ENCODE measurements around the gene APEX2.
A peak's percentile ranks its signal among the peaks of the same experiment; 100 is the strongest.
"Not testable (repeated sequence)": the region's sequence is repeated elsewhere in the genome, so short reads cannot be mapped to it uniquely, and the experiment has no call there.

The APEX2 gene

DNA sequence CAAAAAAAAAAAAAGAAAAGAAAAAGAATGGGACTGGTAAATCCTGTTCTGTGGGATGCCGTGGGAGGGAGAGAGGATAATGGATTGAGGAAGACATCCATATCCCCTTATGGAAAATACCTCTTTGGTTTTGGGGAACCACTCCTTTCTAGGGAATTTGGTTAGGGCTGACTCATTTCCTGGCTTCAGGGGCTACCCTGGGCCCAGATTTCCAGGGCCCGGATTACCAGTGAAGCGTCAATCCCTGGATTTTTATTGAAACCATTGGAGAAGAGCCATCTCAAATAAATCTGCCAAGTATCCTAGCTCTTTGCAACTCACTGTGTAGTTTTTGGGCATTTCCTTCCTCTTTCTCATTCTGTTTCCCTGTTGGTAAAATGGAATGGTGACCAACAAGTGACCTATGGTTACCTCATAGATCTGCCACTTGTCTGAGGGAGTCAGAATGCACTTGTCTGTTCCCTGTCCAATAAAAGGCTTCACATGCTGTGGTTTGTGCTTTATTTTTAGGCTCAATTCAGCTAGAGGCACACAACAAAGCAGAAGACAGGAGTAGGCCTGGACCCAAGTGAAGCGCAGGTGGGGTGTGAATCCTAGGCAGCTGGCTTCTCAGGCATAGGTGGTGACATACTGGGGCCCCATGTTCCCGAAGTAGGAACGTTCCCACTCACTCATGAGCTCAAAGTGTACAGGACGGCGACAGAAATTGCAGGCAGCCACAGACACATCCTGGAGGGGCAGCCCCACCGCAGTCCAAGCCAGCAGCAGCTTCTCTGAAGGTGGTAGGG lies 8.6 kb downstream of the APEX2 start:
- no peak for DNase-seq (ENCODE audit: low read depth in 3 of 3, low spot score in 1 of 3)

DNA sequence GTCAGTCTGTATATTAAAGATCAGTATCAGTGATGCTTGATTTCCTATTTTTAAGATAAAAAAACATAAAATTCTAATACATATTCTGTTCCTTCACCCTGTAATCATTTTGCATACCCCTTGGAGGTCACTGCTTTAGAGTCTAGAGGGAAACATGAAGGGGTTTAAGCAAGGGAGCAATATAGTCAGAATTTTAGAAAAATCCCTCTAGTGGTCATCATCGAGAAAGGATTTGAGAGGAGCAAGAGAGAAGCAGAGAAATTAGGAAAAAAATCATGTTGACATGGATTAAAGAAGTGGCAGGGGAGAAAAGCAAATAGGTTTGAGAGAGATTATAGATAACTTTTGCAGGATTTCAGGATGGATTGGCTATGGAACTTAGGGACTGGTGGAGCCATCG lies 11.1 kb downstream of the APEX2 start:
- DNase-seq (ENCODE audit: low read depth in 3 of 3, low spot score in 1 of 3), result no peak

DNA sequence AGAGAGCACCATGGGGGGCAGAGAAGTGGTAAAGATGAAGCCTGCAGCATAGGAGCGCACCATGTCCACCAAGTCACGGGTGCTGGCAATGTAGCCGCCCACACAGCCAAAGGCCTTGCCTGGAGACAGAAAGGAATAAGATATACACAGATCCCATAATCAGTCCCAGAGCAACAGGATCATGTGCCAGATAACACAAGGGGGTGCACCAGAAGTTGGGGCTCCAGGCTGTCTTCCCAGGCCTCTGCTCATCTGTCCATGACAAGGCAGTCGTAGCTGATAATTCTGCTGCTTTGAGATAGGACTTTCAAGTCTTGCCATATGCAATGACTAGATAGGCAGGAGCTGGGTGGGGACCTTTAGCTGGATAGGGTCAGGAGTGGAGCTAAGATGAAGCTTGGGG lies 14.7 kb downstream of the APEX2 start:
- no peak for DNase-seq (ENCODE audit: low read depth in 3 of 3, low spot score in 1 of 3)

DNA sequence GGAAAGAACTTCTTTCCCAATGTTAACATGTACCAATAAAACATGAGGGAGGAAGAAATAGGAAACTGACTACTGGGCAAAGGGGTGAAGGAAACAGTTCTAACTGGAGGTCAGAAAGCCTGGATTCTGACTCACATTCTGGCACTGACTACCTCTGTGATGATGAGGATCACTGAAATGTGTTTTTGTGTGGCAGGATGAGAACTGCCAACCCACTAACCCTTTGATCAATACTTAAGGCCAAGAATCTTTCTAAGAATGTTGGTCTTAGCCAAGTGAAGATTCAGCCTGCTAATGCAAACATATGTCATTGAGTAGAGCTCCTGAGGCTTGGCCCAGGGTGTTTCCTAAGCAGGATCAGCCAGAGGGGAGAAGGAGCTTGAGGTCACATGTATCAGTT lies 26.0 kb downstream of the APEX2 start:
- no peak for DNase-seq (ENCODE audit: low read depth in 3 of 3, low spot score in 1 of 3)

DNA sequence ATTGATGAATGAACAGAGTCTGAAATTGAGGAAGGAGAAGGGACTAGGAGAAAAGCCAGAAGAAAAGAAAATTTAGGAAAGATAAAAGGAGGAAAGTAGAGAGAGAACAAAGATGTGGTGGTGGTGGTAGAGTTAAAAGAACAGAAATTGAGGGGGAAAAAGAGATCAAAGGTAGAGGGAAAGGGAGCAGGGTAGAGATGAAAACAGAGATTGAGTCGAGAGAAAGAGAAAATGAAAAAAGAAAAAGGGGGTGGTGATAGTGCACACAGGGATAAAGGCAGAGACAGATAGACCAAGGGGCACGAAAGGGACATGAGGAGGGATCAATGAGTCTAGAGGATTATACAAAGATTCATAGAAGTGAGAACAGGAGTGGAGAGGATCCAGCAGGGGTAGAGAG lies 26.7 kb downstream of the APEX2 start:
- DNase-seq (ENCODE audit: low read depth in 3 of 3, low spot score in 1 of 3), result no peak

DNA sequence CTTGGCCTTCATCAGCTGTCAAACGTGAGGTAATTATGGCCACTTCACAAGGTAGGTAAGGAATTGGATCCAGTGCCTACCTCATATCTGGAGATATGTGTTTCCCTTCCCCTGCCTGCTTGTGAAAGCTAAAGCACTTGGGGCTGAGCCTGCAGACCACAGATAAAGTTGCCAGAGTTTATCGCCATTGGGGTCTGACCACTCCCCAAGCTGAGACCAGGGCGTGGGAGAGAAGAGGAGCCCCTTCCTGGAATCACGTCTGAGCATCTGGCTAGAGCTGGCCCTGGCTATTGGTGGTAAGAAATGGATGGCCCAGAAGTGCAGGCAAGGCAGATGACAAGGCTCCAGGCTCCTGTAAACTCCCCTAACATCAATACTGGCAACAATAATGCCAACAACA lies 27.9 kb downstream of the APEX2 start:
- DNase-seq (ENCODE audit: low read depth in 3 of 3, low spot score in 1 of 3), result no peak

DNA sequence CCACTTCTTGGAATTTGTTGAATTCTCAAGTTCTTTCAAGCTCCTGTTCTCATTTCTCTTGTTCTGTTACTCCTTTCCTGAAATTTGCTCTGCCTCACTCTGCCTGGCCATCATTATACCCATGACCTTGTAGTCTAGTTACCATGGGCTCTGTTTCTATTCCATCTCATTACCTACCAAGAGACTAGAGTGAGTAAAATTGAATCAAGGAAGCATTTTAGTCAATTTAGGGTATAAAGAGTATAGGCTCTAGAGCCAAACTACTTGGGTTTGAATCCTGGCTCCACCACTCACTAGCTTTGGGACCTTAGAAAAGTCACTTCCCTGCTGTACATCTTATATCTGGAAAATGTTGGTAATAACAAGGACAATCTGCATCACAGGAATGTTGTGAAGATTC lies 28.4 kb downstream of the APEX2 start:
- DNase-seq (ENCODE audit: low read depth in 3 of 3, low spot score in 1 of 3), result no peak

DNA sequence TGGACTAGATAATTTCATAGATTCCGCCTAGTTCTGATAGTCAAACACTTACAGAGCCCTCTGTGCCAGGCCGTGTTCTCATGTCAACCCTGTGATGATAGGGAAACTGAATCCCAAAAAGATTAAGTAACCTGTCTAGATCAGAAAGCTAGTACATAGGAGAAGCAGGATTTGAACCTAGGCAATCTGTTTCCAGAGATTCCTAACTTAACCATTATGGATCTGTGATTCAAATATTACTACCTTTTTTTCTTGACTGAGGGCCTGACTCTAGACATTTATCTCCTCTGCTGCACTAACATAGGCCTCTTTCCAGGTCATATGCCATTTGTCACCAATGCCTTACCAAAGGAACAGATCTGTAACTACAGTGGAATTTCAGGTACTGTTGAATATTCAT lies 29.1 kb downstream of the APEX2 start:
- no peak for DNase-seq (ENCODE audit: low read depth in 3 of 3, low spot score in 1 of 3)

DNA sequence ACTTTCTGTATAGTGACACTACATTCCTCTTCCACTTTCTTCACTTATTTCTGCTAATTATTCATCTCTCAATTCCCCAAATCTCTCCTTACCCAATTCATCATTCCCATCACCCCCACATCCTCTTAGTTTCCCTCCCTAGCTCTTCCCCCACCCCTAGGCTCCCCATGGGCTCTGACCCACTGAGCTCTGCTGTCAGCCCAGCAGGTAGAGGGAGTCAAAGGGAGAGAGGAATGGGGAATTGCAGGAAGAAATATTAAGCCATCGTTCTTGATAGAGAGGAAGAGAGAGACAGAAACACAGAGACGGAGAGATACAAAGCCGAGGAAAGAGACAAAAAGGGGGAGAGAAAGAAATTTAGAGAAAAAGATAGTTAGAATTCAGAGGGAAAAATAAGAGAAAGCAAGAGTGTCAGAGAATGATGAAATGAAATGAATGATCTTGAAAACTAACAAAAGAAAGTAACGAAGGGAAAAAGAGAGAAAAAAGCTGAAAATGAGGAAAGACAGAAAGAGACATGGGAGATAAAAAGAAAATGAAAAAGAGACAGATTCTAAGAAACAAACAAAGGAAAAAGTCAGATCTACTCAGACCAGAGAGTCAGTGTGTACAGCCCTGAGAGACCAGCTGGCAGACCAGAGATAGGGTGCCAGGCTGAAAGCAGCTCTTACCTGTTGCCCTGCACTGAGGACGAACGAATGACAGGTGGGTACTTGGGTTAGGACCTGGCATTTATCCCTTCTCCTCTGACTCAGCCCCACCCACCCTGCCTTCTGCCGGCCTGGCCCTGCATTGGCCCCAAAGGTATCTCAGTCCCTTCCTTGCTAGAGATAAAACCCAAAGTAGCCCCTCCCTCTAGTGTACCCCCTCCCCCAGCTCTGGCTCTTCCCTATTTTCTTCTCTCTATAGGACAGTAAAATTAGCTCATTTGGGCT lies 30.4 kb downstream of the APEX2 start, which contains the start of gene ALAS2:
ALAS2 (minus strand) TSS at position 707 of the 935 bp plus-strand sequence. CDS start 4,977 bp downstream, outside the sequence.
- no peak for DNase-seq (ENCODE audit: low read depth in 3 of 3, low spot score in 1 of 3)

DNA sequence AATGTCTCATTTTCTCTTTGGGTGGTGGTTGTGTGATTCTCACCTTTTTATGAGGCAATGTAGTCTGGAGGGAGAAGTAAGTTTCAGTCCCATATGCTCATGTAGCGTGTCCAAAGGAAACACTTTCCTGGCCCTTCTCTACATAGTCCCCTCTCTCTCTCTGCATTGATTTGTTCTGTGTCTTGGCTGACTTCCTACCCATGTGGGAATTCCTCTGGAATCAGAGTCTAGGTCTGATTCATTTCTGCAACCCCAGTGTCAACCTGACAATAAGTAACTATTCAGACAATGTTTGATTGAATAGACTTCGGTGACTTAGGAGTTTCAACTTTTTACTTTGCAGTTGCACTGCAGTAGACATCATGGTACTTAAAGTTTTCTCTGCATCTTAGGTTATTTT lies 33.3 kb downstream of the APEX2 start:
- no peak for DNase-seq (ENCODE audit: low read depth in 3 of 3, low spot score in 1 of 3)

DNA sequence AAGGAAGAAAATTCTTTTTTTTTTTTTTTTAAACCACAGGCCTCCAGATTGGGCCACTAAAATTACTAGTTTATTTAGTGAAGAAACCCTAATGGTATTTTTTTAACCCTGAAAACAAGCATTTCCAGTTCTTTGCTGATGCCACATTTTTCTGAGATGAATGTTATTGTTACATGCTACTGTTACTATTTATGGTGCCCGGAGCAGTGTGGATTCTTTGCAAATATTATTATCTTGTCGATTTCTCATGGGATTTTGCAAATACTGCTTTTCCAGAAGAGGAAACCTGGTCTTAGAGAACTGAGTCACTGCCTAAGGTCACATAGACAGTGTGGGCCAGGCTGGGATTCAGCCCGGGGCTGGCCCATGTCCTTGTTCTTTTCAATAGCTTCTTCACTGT lies 39.3 kb downstream of the APEX2 start:
- no peak for DNase-seq (ENCODE audit: low read depth in 3 of 3, low spot score in 1 of 3)

DNA sequence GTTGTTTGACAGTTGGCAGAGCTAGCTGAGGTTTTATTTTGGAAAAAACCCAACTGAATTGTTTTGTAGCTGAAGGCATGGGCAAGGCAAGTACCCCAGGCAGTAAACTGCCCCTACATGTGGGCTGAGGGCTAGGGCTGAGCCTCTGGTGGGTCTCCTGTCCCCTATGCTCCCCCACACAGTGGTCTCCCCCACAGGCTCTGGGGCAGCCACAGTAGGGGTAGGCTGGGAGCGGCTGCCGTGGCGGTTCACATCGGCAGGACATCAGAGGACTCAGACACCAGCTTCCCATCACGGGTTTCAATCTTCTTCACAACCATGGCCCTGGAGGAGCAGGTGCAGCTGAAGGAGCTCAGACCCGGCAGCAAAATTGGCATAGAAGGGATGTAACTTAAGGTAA lies 41.4 kb downstream of the APEX2 start:
- DNase-seq (ENCODE audit: low read depth in 3 of 3, low spot score in 1 of 3), result no peak

DNA sequence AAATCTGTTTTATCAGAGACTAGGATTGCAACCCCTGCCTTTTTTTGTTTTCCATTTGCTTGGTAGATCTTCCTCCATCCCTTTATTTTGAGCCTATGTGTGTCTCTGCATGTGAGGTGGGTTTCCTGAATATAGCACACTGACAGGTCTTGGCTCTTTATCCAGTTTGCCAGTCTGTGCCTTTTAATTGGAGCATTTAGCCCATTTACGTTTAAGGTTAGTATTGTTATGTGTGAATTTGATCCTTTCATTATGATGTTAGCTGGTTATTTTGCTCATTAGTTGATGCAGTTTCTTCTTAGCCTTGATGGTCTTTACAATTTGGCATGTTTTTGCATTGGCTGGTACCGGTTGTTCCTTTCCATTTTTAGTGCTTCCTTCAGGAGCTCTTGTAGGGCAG lies 50.4 kb downstream of the APEX2 start:
- not testable (repeated sequence) for DNase-seq (ENCODE audit: low read depth in 3 of 3, low spot score in 1 of 3)

DNA sequence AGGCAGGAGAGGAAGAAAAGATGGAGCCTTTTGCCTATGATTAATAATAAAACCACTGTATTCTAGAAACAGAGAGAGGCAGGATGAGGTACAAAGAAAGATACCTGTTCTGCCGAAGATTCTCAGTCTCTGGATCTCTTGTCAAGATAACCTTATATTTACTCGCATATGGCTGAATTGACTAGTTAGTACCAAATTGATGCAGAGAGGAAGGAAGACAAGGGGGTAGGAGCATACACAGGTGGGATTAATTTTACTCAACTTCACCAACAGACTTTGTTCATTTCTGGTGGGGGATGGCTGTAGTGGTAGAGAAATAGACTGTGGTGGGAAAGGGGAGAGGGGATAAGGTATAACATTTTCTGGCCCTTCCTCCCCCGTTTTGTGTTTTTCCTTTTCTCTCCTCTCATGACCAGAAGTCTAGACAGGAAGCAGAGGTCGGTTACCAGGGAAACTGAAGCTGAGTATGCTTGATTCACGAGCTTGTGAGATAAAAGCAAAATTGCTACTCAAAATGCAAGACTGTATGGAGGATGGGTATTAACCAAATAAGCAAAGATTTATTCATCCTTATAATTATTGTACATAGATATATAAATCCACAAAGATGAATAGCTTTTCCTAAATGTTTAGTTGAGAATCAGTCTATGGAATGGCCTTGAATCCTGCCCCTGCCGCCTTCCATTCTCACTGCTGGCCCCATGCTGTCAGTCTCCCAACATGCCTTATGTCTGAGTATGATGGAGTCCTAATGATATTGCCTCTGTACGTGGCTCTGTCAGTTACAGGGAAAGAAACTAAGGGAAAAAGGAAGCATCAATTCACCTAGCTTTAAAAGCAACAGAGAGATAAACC lies 56.9 kb downstream of the APEX2 start:
- peak in 2 of 3 donors; percentile 2 to 4 for DNase-seq (ENCODE audit: low read depth in 3 of 3, low spot score in 1 of 3)

DNA sequence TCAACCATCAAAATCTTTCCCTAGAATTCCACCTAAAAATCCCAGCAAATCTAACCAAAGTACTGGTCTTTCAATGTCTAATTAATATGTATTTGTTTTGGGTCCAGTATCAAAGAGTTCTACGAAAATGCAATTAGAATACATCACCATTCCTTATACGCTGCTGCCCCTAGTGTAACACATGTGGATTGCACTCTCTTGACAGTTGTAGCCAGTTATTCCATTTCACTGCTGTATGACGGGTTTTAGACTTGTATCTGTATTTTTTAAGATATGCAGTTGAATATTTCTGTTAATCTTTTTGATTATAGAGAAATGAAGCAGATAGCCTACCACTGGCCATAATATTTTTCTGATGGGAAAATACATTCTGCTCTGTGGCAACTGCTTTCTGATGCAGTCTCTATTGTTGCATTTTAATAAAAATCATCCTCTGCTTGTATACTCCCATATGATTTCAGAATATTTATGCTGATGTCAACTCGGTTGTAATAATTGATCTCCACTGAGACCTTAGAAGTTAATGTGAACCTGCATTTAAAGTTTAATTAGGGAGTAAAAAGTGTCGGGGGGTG lies 57.6 kb downstream of the APEX2 start:
- DNase-seq (ENCODE audit: low read depth in 3 of 3, low spot score in 1 of 3), result peak in 1 of 3 donors; percentile 5
